Prostate gland (tissue), 2 donors: Measurements from ENCODE around the gene TMEM184A. TPM values are rescaled to one million over a fixed set of nuclear protein-coding genes. Genes with fewer than 3 reads are reported as not detected.

ENCODE experiments used
- DNase-seq: peaks from one replicate; pipeline ENCODE4 v3.0.0-alpha.2; 2019; ENCODE audit warnings: low spot score
- H3K27ac ChIP-seq, 2 donors: fragments of 200-600 bp; sonication (generic); 2 replicates each; pipeline ENCODE4 v1.5.1; 2017 to 2019
- H3K27me3 ChIP-seq: fragments of 200-600 bp; sonication (generic); replicated peaks from 2 replicates; pipeline ENCODE4 v1.5.1; 2019; ENCODE audit not compliant: insufficient read depth
- H3K36me3 ChIP-seq, 2 donors: fragments of 200-600 bp; sonication (generic); 1 replicate in 1 of 2; 2 replicates in 1 of 2; pipeline versions ENCODE4 v1.5.1 to v1.8.1; 2017 to 2019
- H3K4me1 ChIP-seq: fragments of 200-600 bp; sonication (generic); replicated peaks from 2 replicates; pipeline ENCODE4 v1.5.1; 2019
- H3K4me3 ChIP-seq, 2 donors: fragments of 200-600 bp; sonication (generic); 2 replicates each; pipeline ENCODE4 v1.5.1; 2017 to 2019
- H3K9me3 ChIP-seq: fragments of 200-600 bp; sonication (generic); 2 replicates; pipeline ENCODE4 v1.5.1; 2017
- POLR2A ChIP-seq: fragments of 450-650 bp; IDR thresholded peaks from one replicate; pipeline ENCODE4 v1.6.1; 2016; ENCODE audit warnings: antibody characterized with exemption, mild to moderate bottlenecking
- POLR2AphosphoS5 ChIP-seq: sonication (generic); formaldehyde crosslinking; IDR thresholded peaks from one replicate; pipeline ENCODE4 v1.6.1; 2017; ENCODE audit warnings: antibody characterized with exemption
- WGBS: methylation state at CpG from one replicate; pipeline ENCODE4 v1.1.5; 2018; 5-methylcytosine and 5-hydroxymethylcytosine counted together
- intact Hi-C: fragments of 100-400 bp; cut with DNase I; formaldehyde crosslinking; loops from one replicate; pipeline ENCODE4 v1.14.2; 2022
- total RNA-seq, 2 donors: library from RNA; depleted of rRNA; stranded (reverse); fragments of >200 nt; gene quantifications; one replicate each; pipeline ENCODE4 v1.1.0, GENCODE V29; 2016
- TF ChIP-seq, protein P1 (sequence below), 4 experiments: fragments of 200-600 bp in 2 of 4; fragments of 450-650 bp in 2 of 4; sonication (generic) in 2 of 4; IDR thresholded peaks; 1 replicate in 3 of 4; 2 replicates in 1 of 4; pipeline ENCODE4 v1.5.1; 2016 to 2019; ENCODE audit warnings: antibody characterized with exemption in 4 of 4, mild to moderate bottlenecking in 2 of 4, moderate library complexity in 2 of 4

Gene TMEM184A
- total RNA-seq, 2 donors from 2014 or later, result 15.4 to 59.2 TPM

DNA sequence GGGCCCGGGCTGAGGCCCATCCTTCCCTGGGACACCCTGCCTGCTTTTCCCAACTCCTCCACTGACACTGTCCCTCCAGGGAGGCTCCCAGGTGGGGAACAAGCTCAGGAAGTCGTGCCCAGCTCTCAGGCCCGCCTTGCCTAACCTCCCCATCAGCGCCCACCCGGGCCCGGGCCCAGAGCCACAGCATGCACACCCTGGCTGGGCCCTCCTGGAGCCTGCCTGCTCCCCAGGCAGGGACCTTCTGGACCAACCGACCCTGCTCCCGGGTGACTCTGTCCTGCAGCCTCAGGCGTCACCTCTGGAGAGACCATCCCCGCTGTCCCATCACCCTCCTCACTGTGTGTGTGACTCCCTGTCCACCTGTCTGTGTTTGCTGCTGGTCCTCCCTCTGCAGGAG, 1.8 kb upstream of the TMEM184A start:
- Histone ChIP-seq H3K4me3 (no peak overlapping the region), H3K9me3 (no peaks in the 10 kb centered on the region), H3K4me1 (peaks cover 35% of the 10 kb centered on the region), H3K36me3 (no peaks in the 10 kb centered on the region), H3K27me3 (no peaks in the 10 kb centered on the region), H3K27ac (peak overlapping the region; percentile 83 to 87)
- TF ChIP-seq POLR2A, result no peak
- TF ChIP-seq, protein P1, sequence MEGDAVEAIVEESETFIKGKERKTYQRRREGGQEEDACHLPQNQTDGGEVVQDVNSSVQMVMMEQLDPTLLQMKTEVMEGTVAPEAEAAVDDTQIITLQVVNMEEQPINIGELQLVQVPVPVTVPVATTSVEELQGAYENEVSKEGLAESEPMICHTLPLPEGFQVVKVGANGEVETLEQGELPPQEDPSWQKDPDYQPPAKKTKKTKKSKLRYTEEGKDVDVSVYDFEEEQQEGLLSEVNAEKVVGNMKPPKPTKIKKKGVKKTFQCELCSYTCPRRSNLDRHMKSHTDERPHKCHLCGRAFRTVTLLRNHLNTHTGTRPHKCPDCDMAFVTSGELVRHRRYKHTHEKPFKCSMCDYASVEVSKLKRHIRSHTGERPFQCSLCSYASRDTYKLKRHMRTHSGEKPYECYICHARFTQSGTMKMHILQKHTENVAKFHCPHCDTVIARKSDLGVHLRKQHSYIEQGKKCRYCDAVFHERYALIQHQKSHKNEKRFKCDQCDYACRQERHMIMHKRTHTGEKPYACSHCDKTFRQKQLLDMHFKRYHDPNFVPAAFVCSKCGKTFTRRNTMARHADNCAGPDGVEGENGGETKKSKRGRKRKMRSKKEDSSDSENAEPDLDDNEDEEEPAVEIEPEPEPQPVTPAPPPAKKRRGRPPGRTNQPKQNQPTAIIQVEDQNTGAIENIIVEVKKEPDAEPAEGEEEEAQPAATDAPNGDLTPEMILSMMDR (IDR thresholded peaks at IDR 0.05), result no peak
- no peak for TF ChIP-seq POLR2AphosphoS5
- no peak for DNase-seq
- WGBS, result 91% methylated on average over 10 of the region's 10 CpGs
- intact Hi-C loops, result no loop called here

DNA sequence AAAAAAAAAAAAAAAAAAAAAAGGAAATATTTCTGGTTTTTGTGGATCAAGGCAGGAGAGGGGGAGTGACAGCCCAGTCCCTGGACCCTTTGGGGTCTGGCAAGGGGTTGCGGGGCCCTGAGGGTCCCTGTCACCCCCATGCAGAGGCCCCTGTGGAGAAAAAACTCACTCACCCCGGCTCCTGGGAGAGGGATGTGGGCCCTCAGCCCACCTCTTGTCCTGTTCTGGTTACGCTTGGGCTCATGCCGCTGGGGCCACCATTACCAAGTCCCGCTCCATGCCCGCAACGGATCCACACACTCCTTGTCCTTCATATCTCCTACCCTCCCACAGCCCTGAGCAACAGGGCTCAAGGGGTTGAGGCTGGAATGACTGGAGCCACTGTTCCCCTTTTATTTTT, 1.0 kb upstream of the TMEM184A start:
- no peaks in the 10 kb centered on the region for H3K27me3 ChIP-seq
- H3K9me3 ChIP-seq, result no peaks in the 10 kb centered on the region
- 98% methylated on average over 7 of the region's 7 CpGs for whole genome bisulfite sequencing
- no peaks in the 10 kb centered on the region for H3K36me3 ChIP-seq
- no peak overlapping the region for H3K4me3 ChIP-seq
- TF ChIP-seq, protein P1 (IDR thresholded peaks at IDR 0.05), result no peak
- TF ChIP-seq POLR2AphosphoS5, result no peak
- TF ChIP-seq POLR2A, result no peak
- no peak for DNase-seq
- peaks cover 35% of the 10 kb centered on the region for H3K4me1 ChIP-seq
- intact Hi-C loops, result no loop called here
- peak overlapping the region; percentile 83 to 85 for H3K27ac ChIP-seq

DNA sequence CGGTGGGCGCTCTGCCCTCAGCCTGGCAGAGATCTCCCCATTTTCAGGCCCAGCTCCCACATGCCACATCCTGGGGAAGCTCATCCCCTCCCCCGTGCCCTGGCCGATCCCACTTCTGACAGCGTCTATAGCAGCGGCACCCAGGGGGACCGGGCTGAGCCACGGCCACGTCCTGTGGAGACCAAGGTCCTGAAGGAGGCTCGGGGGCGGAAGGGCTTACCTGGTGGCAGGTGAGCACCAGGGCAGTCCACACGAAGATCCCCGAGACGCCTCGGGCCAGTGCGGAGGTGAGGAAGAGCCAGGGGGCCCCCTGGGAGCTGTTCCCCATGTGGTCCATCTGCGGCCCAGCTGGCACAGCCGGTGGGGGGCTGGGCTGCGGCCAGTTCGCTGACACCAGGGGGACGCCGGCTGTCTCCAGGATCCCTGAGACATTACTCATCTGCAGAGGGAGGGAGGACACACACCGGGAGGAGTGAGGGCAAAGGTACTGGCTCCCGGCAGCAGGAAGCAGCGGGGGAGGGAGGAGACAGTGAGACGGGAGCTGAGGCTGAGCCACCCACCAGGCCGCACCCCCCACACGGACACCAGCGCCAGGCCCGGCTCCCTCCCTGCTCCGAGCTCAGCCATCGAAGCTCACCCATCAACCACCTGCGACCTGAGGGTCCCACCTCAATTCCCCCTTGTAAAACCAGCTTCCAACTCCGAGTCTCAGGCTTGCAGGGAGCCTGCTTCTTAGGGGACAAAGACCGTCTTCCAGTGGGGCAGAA, 776 bp downstream of the TMEM184A start:
- peak; percentile 35 for TF ChIP-seq POLR2A
- TF ChIP-seq POLR2AphosphoS5, result peak; percentile 51
- TF ChIP-seq, protein P1 (IDR thresholded peaks at IDR 0.05), result peak in 1 of 4 experiments; percentile 18
- DNase-seq, result peak; percentile 72
- H3K9me3 ChIP-seq, result no peaks in the 10 kb centered on the region
- H3K27me3 ChIP-seq, result no peaks in the 10 kb centered on the region
- no peaks in the 10 kb centered on the region for H3K36me3 ChIP-seq
- peak overlapping the region; percentile 83 to 85 for H3K27ac ChIP-seq
- WGBS, result 35% methylated on average over 35 of the region's 35 CpGs
- intact Hi-C loops, result no loop called here
- H3K4me1 ChIP-seq, result peaks cover 26% of the 10 kb centered on the region
- peak overlapping the region in 1 of 2 donors; percentile 30 for H3K4me3 ChIP-seq

DNA sequence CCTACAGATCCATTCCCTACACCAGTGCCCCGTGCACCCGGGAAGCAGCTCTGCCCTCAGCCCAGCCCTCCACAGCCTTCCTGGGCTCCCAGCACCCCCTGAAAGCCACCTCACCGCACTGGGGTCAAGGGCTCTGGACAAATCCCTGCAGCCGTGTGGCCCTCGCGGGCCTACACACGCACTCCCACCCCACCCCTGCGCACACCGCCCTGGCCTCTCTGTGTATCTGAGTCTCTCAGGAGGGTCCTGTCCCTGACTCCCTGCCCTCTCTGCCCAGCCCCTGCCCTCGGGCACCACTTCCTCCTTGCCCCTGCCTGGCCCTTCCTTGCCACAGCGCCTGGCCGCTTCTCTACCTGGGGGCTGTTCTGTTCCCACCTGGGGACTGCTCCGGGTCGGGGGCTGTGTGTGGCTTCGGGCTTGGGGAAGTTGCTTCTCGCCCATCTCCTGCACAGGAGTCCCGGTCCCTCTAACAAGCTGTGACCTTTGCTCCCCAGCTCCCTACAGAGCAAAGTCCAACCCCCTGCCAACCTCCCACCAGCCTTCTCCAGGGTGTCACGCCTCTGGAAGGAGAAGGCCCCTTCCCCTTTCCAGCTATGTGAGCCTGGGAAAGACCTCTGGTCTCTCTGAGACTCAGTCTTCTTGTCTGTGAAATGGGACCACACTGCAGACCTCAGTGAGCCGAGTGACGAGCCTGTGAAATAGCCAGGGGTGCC, 1.5 kb downstream of the TMEM184A start:
- Histone ChIP-seq H3K36me3 (no peaks in the 10 kb centered on the region), H3K4me1 (peaks cover 19% of the 10 kb centered on the region), H3K9me3 (no peaks in the 10 kb centered on the region), H3K27ac (peak overlapping the region; percentile 83 to 85), H3K4me3 (no peak overlapping the region), H3K27me3 (no peaks in the 10 kb centered on the region)
- no peak for TF ChIP-seq POLR2A
- TF ChIP-seq, protein P1 (IDR thresholded peaks at IDR 0.05), result no peak
- no peak for TF ChIP-seq POLR2AphosphoS5
- DNase-seq, result no peak
- 81% methylated on average over 20 of the region's 20 CpGs for WGBS
- intact Hi-C loops, result loop anchor here (5.0 kb wide), 1 partner anchor 52 kb away; the partner anchor contains the start of gene INTS1
